B cell (primary cell): ENCODE data around the gene L3MBTL4.

Source experiments
- EZH2 ChIP-seq: IDR thresholded peaks from 2 replicates; pipeline ENCODE4 v1.6.1; 2012; ENCODE audit warnings: borderline replicate concordance, low read depth, mild to moderate bottlenecking, moderate library complexity, low read length; ENCODE audit not compliant: insufficient read depth, poor library complexity, severe bottlenecking
- TF ChIP-seq, protein P1 (sequence below): fragments of 200-600 bp; IDR thresholded peaks from one replicate; pipeline ENCODE4 v1.8.0; 2022; ENCODE audit warnings: antibody characterized with exemption, mild to moderate bottlenecking

DNA sequence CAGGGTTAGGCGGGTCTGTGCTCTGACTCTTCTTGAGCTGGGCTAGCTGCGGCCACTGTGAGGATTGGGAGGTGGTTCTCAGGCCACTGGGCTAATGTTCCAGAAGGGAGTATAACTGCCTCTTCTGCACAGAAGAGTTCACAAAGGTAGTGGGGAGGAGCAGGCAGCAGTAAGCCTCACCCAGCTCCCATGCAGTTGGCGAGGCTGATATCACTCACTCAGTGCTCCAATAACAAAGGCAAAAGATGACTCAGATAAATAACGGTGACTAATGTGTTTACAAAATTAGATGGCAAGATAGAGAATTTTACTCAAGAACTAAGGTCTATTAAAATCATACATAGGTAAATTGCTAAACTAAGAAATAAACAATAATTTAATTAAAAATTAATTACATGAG, 345.2 kb downstream of the L3MBTL4 start:
- TF ChIP-seq, protein P1, sequence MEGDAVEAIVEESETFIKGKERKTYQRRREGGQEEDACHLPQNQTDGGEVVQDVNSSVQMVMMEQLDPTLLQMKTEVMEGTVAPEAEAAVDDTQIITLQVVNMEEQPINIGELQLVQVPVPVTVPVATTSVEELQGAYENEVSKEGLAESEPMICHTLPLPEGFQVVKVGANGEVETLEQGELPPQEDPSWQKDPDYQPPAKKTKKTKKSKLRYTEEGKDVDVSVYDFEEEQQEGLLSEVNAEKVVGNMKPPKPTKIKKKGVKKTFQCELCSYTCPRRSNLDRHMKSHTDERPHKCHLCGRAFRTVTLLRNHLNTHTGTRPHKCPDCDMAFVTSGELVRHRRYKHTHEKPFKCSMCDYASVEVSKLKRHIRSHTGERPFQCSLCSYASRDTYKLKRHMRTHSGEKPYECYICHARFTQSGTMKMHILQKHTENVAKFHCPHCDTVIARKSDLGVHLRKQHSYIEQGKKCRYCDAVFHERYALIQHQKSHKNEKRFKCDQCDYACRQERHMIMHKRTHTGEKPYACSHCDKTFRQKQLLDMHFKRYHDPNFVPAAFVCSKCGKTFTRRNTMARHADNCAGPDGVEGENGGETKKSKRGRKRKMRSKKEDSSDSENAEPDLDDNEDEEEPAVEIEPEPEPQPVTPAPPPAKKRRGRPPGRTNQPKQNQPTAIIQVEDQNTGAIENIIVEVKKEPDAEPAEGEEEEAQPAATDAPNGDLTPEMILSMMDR: no peak
- TF ChIP-seq EZH2: no peak
